PFSK-1 (cell line): ENCODE results near the gene GUCA2A.

ENCODE experiments used
- POLR2AphosphoS5 ChIP-seq: IDR thresholded peaks from 2 replicates; pipeline ENCODE4 v1.6.1; 2012; ENCODE audit warnings: low read depth, mild to moderate bottlenecking, control low read depth, low read length, moderate library complexity
- REST ChIP-seq, 2 experiments: IDR thresholded peaks; 2 replicates each; pipeline versions ENCODE4 v1.6.1 to v1.8.0; 2011 to 2012; ENCODE audit warnings: low read depth in 2 of 2, low read length in 2 of 2, control low read depth in 1 of 2, inconsistent platforms in 1 of 2, mild to moderate bottlenecking in 1 of 2, moderate library complexity in 1 of 2; ENCODE audit not compliant: insufficient read depth in 1 of 2

GRCh38 chr1:42157667-42158066, 6.9 kb downstream of the GUCA2A start:
- TF ChIP-seq REST (IDR thresholded peaks at IDR 0.05; ENCODE audit: insufficient read depth in 1 of 2, low read depth in 2 of 2, low read length in 2 of 2): no peak
- TF ChIP-seq POLR2AphosphoS5: no peak
